LHCN-M2 (cell line): Measurements from ENCODE around the gene MAP6D1. TPM values are rescaled to one million over a fixed set of nuclear protein-coding genes. Genes with fewer than 3 reads are reported as not detected.

Experiments
- DNase-seq: peaks from one replicate; pipeline ENCODE4 v3.0.0-alpha.2; 2012; ENCODE audit warnings: low read depth
- polyA plus RNA-seq: library from polyadenylated mRNA; unstranded; fragments of >200 nt; gene quantifications from one replicate; pipeline ENCODE4 v1.2.1, GENCODE V29; 2012; ENCODE audit warnings: missing spikeins
- total RNA-seq: library from RNA; depleted of rRNA; stranded (reverse); fragments of >200 nt; gene quantifications from 2 replicates; pipeline ENCODE4 v1.2.3, GENCODE V29; 2014; rRNA removed

Gene MAP6D1
- 3.1 and 4.6 TPM in 2 replicates for total RNA-seq
- 3.6 TPM for polyA plus RNA-seq

DNA sequence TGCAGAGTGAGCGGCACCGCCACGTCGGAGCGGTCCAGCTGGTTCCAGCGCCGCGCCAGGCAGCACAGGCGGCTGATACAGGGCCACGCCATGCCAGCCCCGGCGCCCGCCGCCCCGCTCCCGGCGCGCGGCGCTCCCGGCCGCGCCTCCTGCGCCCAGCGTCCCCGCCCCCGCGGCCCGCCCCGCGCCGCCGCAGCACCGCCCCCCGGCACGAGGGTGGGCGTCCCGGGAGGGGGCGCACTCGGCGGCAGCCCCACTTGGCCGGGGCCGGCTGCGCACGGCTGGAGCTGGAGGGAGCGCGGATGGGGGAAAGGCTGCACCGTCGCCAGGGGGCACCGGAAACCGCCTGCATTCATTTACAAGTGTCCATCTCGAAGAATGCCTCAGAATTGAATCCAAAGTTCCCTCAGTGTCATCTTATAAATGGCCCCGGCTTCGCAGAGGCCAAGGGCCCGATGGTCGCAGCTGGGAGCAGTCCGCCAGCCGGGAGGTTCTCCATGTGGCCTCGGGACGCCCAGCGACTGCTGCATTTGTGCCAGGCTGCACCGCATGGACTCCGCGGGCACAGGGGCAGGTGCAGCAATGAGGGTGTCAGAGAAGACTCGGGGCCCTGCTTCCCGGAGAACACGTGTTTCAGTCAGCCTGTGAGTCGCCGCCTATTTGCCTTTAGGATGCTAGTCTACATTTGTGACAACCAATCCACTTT lies at the start of gene MAP6D1:
Gene MAP6D1 (minus strand): TSS at position 122 of the 706 bp plus-strand sequence. CDS start 30 bp downstream, at position 92.
- DNase-seq: peak; percentile 52

DNA sequence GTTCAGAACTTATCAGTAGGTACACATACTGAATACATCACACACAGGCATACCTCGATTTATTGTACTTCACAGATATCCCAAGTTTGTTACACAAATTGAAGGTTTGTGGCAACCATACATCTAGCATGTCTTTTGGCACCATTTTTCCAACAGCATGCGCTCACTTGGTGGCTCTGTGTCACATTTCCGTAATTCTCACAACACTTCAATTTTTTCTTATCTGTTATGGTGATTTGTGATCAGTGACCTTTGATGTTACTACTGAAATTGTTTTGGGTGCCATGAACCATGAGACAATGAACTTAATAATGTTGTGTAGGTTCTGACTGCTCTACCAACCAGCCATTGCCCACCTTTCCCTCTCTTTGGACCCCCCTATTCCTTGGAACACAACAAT lies 48.5 kb upstream of the MAP6D1 start:
- no peak for DNase-seq

DNA sequence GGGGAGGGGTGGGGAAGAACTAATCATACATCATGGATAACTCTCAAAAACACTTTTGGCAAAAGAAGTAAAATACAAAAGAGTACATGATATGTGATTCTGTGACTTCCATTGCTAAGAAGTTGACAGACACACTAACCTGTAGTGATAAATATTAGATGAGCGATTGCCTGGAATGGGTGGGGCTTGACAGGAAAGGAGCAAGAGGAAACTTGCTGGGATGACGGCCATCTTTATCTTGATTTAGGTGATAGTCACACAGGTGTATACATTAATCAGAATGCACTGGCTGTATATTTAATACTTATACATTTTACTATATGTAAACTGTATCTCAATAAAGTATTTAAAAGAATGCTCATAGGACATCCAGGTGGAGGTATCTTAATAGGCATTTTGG lies 46.2 kb upstream of the MAP6D1 start:
- DNase-seq: no peak

DNA sequence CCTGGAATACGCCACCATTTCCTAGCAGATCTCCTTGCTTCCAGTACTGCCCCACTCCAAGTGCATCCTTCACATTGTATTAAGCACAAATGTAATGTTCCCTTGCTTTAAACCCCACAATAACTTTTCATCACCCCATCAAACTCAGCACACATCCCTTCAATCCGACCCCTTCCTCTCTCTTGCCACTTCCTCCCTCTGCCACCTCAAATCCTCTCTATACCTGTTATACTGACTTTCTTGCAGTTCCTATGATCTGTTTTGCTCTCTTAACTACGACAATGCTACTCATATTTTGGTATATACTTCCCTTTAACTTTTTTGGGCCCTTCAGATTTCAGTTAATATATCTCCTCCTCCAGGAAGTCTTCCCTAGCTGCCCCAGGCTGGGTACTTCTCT lies 45.2 kb upstream of the MAP6D1 start:
- DNase-seq: no peak

- no peak for DNase-seq
These were observed 43.4 kb upstream of the MAP6D1 start for GRCh38 chr3:183868796-183869195.

- DNase-seq: no peak
These were observed 37.2 kb upstream of the MAP6D1 start for GRCh38 chr3:183862610-183863009.

DNA sequence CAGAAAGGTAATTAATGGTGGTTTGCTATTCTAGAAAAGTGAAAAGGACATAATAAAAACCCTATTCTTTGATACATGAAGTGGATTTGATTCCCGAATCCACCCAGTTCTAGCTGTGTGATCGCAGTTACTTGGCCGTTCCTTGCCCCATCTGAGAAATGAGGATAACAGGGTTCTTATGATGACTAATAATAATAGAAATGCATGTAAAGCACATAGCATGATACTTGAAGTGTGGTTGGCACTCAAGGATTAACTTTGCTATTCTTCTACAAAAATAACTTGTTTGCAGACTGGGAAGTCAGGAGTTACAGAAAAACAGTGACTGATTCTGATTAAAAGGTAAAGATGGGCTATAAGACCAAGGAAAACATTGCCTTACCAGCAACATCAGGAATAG lies 32.5 kb upstream of the MAP6D1 start:
- peak; percentile 12 for DNase-seq

DNA sequence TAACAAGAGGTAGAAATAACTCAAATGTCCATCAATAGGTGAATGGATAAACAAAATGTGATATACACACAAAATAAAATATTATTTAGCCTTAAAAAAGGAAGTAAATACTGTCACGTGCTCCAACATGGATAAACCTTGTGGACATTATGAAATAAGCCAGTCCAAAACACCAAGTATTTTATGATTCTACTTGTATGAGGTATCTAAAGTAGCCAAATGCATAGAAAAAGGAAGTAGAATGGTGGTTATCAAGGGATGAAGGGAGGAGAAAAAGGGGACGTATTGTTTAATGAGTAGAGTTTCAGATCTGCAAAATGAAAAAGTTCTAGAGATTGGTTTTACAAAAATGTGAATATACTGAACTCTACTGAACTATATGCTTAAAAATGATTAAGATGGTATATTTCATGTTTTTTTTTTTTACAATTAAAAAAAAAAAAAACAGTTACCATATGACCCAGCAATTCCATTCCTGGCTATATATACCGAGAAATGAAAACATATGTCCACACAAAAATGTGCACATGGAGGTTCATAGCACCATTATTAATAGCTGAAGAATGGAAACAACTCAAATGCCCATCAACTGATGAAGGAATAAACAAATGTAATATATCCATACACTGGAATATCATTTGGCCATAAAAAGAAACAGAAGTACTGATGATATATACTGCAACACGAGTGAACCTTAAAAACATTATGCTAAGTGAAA lies 29.1 kb upstream of the MAP6D1 start:
- no peak for DNase-seq

DNA sequence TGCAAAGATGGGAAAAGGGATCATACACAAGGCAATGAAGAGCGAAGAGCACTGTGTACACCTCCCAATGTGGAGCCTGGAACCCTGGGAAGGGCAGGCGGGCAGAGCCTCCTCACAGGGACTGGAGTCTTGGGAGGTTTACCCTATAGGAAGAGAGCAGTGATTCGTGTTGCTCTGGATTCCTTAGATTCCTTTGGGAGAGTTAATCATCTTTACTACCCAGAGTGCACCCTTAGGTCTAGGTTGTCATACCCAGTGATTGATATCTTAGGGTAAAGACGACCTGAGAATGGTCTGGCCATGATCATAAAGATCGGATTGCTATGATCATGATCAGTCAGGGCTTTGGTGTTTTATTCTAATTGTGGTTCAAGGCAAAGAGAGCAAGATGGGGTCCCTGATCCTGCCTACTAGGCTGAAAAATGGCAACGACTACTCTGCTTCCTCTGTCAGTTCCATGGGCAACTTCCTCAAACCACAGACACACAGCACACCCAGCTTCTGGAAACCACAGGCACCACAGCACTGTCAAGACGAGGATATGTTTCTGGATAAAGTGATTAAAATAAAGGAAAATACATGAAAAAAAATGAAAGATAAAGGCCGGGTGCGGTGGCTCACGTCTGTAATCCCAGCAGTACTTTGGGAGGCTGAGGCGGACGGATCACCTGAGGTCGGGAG lies 20.4 kb upstream of the MAP6D1 start:
- peak; percentile 21 for DNase-seq

DNA sequence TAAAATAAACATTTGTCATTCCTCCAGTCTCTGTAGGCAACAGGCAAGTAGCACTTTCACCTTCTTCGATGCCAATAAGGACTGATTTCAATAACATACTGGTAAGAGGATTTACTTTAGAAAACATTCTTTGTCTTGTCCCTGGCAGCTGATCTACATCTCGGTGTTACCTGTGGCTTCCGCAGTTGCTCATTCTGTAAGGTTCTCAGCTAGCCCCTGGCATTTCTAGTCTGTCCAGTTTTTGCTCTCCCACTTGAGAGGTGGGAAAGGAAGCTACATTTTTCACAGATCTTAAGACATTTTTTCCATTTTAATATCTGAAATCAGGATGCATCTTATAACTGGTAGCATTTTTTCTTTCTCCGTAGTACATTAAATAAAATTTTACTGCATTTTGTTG lies 19.7 kb upstream of the MAP6D1 start:
- DNase-seq: no peak

- DNase-seq: peak; percentile 68
These were observed 19.2 kb upstream of the MAP6D1 start for GRCh38 chr3:183844606-183845005.

GRCh38 chr3:183839751-183840150 lies 14.4 kb upstream of the MAP6D1 start:
- no peak for DNase-seq

DNA sequence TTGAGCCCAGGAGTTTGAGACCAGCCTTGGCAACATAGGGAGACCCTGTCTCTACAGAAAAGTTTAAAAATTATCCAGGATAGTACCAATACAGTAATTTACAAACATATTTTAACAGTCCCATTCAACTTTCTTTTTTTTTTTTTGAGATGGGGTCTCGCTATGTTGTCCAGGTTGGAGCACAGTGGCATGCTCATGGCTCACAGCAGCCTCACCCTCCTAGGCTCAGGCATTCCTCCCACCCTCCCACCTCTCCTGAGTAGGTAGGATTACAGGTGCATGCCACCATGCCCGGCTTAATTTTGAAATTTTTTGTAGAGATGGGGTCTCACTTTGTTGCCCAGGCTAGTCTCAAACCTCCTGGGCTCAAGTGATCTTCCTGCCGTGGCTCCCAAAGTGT lies 12.5 kb upstream of the MAP6D1 start:
- DNase-seq: no peak

DNA sequence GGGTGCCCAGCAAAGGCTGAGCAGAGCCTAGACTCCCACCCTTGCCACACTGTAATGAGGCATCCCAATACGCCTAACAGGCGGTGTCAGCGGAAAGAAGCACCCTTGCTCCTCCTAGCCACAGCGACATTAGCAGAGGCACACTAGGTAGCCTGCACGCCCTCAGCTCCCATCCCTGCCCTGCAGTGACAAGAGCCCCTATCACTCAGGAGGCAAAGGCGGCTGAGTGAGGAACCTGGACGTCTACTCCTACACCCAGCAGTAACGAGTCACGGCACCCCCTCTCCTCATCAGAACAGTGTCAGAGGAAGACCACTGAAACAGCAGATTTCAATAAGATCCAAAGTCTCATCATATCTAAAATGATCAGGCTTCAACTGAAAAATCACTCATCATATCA lies 12.0 kb upstream of the MAP6D1 start:
- no peak for DNase-seq

GRCh38 chr3:183833516-183833915 lies 8.1 kb upstream of the MAP6D1 start:
- no peak for DNase-seq

GRCh38 chr3:183830187-183830586 lies 4.8 kb upstream of the MAP6D1 start:
- no peak for DNase-seq

DNA sequence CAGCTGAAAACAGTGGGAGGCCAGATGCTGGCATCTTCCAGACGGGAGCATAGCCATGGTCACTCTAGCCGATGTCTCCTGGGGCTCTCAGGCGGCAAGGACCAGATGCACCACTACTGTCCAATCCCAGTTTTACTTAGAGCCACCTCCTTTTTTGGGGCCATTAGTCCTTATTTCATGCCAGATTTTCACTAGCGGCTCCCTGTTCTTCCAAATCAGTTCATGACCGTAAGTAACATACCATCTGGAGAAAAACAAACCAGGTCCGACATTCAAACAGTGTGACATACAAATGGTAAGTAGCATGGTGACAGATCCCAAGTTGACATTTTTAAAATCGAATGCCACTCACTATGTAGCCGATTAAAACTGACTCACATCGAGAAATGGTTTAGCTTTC lies 4.1 kb upstream of the MAP6D1 start:
- DNase-seq: no peak

- DNase-seq: no peak
These were observed 3.1 kb upstream of the MAP6D1 start for GRCh38 chr3:183828538-183828870.

DNA sequence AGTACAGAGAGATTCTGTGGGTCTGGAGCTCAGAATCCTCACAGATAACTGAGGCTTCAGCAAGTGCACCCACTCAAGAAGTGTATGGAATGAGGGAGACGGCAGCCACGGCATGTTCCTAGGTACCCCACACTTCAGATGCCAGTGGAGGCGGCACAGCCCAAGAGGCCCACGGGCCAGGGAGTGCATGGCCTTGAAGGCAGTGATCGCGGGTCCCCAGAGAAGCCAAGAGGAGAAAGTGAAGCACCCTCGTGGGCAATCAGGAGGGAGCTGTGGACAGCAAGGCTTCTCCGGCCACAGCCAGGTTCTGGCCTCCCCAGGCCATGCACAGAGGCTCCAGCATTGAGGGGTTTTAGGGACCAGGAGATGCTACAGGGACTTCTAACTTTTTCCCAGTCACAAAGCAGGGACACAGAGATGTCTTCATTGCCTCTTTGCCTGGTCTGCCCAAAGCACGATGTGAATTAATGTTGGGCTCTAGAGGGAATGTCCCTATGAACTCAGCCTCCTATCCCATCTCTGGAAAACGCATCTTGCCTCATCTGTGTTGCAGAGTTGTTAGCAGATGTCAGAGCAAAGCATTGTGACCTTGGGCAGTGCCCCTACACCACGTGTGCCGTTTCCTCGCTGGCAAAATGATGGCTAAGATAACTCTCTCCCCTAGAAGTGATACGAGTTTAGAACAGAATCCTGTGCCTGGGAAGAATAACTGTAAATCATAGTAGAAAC lies 2.6 kb upstream of the MAP6D1 start:
- DNase-seq: no peak

- DNase-seq: no peak
These were observed 1.3 kb upstream of the MAP6D1 start for GRCh38 chr3:183826448-183827250.

- DNase-seq: no peak
These were observed 469 bp downstream of the MAP6D1 start for GRCh38 chr3:183824761-183825455.
